ENCODE results near the gene ATP2B2. TPM values are rescaled to one million over a fixed set of nuclear protein-coding genes. Genes with fewer than 3 reads are reported as not detected.

ATP2B2 gene
- total RNA-seq, 1 experiment from 2014 or later, result not detected

DNA sequence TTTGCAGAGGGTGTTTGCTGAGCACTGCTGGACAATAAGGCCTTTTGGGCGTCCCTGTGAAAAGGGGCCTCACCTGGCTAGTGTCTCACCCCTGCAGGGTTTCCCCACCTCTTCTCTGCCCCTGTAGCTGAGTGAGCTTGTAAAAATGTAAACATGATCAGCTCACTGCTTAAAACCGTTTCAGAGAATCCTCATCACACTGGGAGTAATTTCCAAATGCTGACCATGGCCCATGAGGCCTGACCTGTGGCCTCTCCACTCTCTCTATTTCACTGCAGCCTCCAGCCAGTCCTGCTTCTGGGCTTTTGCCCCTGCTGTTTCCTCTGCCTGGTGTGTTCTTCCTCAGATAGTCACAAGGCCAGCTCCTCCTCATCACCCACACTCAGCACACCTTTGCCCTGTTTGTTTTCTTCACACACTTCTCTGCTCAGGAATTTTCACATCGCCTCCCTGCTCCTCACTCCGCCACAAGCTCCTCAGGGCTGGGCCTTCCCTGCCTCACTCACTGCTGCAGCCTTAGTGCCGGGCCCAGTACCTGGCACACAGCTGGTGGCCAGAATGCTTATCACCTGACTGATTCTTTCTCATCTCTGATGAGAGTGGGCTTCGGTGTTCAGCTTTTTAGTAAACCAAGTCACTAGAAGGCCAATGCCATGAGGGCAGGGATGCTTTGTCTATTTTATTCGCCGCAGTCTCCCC, 105.2 kb downstream of the ATP2B2 start:
- intact Hi-C loops (cut with micrococcal nuclease), result no loop called here
- H3K27me3 ChIP-seq (ENCODE audit: insufficient read depth, low read length), result no peaks in the 10 kb centered on the region
- POLR2A ChIA-PET, result no interaction called here
- CTCF ChIA-PET, result no interaction called here
- no peak for DNase-seq (ENCODE audit: low read depth, low spot score)
- no peaks in the 10 kb centered on the region for H3K36me3 ChIP-seq (ENCODE audit: control insufficient read depth in 1 of 2, insufficient read depth in 2 of 2, low read length in 2 of 2)
- no peaks in the 10 kb centered on the region for H3K79me2 ChIP-seq (ENCODE audit: insufficient read depth, low read length)
- no peaks in the 10 kb centered on the region for H3K9me3 ChIP-seq (ENCODE audit: control insufficient read depth in 1 of 2, insufficient read depth in 1 of 2, low read depth in 1 of 2, low read length in 2 of 2)
- H3K4me1 ChIP-seq (ENCODE audit: control insufficient read depth in 1 of 2, insufficient read depth in 2 of 2, low read length in 2 of 2), result no peaks in the 10 kb centered on the region
- RAD21 ChIA-PET (ENCODE audit: low non-redundant PET in 1 of 2, low total read pairs in 2 of 2, uncharacterized antibody in 2 of 2, unreplicated experiment in 2 of 2), result no interaction called here
- no peak for ATAC-seq
- no peak overlapping the region for H2AFZ ChIP-seq (ENCODE audit: low read depth, low read length, poor library complexity, severe bottlenecking)
- H3K4me2 ChIP-seq (ENCODE audit: low read length), result no peak overlapping the region
- no TSS peak for BruUV-seq (replicated peaks)
- TF ChIP-seq EGR1 (IDR thresholded peaks at IDR 0.05; ENCODE audit: low read depth), result no peak
- no peak for TF ChIP-seq TCF7L2 (IDR thresholded peaks at IDR 0.05; ENCODE audit: borderline replicate concordance, extremely low read depth, insufficient read depth, insufficient read length)
- TF ChIP-seq SP1 (IDR thresholded peaks at IDR 0.05; ENCODE audit: low read depth), result no peak
- TF ChIP-seq, protein P1, sequence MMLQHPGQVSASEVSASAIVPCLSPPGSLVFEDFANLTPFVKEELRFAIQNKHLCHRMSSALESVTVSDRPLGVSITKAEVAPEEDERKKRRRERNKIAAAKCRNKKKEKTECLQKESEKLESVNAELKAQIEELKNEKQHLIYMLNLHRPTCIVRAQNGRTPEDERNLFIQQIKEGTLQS (IDR thresholded peaks at IDR 0.05), result no peak
- TF ChIP-seq CEBPB (IDR thresholded peaks at IDR 0.05; ENCODE audit: low read depth), result no peak
- no peak for TF ChIP-seq ELF1 (IDR thresholded peaks at IDR 0.05; ENCODE audit: borderline replicate concordance, low read depth)
- TF ChIP-seq, protein P2, sequence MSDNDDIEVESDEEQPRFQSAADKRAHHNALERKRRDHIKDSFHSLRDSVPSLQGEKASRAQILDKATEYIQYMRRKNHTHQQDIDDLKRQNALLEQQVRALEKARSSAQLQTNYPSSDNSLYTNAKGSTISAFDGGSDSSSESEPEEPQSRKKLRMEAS (IDR thresholded peaks at IDR 0.05), result no peak
- no peak overlapping the region for H3K9ac ChIP-seq (ENCODE audit: low read length)
- no peak overlapping the region for H3K4me3 ChIP-seq (replicated peaks in 1 of 2; ENCODE audit: low read depth in 1 of 2, low read length in 2 of 2)
- H3K27ac ChIP-seq (ENCODE audit: low read depth, low read length), result no peak overlapping the region
- no peaks in the 10 kb centered on the region for H4K20me1 ChIP-seq (ENCODE audit: insufficient read depth)
- no peaks in the 10 kb centered on the region for H3K9me2 ChIP-seq (ENCODE audit: insufficient read depth)

DNA sequence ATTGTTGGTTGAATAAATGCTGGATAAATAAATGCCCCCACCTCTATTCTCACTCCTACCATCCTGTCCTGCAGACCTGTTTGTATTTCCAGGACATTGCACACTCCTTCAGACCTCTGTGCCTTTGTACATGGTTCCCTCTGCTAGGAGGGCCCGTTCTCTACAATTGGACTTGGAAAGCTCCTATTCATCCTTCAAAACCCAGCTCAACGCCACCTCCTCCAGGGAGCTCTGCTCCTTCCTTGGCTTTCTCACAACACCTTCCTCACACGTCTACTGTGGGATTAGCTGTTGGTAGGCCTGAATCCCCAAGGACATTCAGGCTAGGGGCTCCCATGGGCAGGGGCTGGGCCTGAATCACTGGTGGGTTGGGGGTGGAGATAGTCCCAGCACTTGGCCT, 105.8 kb downstream of the ATP2B2 start:
- DNase-seq (ENCODE audit: low read depth, low spot score), result no peak
- H3K9ac ChIP-seq (ENCODE audit: low read length), result no peak overlapping the region
- CTCF ChIA-PET, result no interaction called here
- ATAC-seq, result no peak
- no peaks in the 10 kb centered on the region for H3K4me1 ChIP-seq (ENCODE audit: control insufficient read depth in 1 of 2, insufficient read depth in 2 of 2, low read length in 2 of 2)
- no peaks in the 10 kb centered on the region for H3K9me2 ChIP-seq (ENCODE audit: insufficient read depth)
- H3K79me2 ChIP-seq (ENCODE audit: insufficient read depth, low read length), result no peaks in the 10 kb centered on the region
- no peaks in the 10 kb centered on the region for H3K9me3 ChIP-seq (ENCODE audit: control insufficient read depth in 1 of 2, insufficient read depth in 1 of 2, low read depth in 1 of 2, low read length in 2 of 2)
- TF ChIP-seq EZH2 (IDR thresholded peaks at IDR 0.05) (no peak), POLR2AphosphoS5 (IDR thresholded peaks at IDR 0.05; ENCODE audit: low read depth, low read length) (no peak), POLR2A (IDR thresholded peaks at IDR 0.05; ENCODE audit: borderline replicate concordance, extremely low read depth, insufficient read depth, insufficient read length) (no peak), ZNF274 (IDR thresholded peaks at IDR 0.05; ENCODE audit: low read depth, low read length) (no peak), FOSL1 (IDR thresholded peaks at IDR 0.05; ENCODE audit: low read depth) (no peak), SRF (IDR thresholded peaks at IDR 0.05; ENCODE audit: low read depth) (no peak), YY1 (IDR thresholded peaks at IDR 0.05; ENCODE audit: extremely low read depth, insufficient replicate concordance, low read depth, low read length) (no peak), TCF7L2 (IDR thresholded peaks at IDR 0.05; ENCODE audit: borderline replicate concordance, extremely low read depth, insufficient read depth, insufficient read length) (no peak), RAD21 (IDR thresholded peaks at IDR 0.05; ENCODE audit: low read depth) (no peak), JUND (IDR thresholded peaks at IDR 0.05) (no peak)
- TF ChIP-seq, protein P1 (IDR thresholded peaks at IDR 0.05), result no peak
- POLR2A ChIA-PET, result no interaction called here
- RAD21 ChIA-PET (ENCODE audit: low non-redundant PET in 1 of 2, low total read pairs in 2 of 2, uncharacterized antibody in 2 of 2, unreplicated experiment in 2 of 2), result no interaction called here
- H3K4me3 ChIP-seq (replicated peaks in 1 of 2; ENCODE audit: low read depth in 1 of 2, low read length in 2 of 2), result no peak overlapping the region
- no peaks in the 10 kb centered on the region for H3K36me3 ChIP-seq (ENCODE audit: control insufficient read depth in 1 of 2, insufficient read depth in 2 of 2, low read length in 2 of 2)
- no peak overlapping the region for H3K27ac ChIP-seq (ENCODE audit: low read depth, low read length)
- no peak overlapping the region for H3K4me2 ChIP-seq (ENCODE audit: low read length)
- no peak overlapping the region for H2AFZ ChIP-seq (ENCODE audit: low read depth, low read length, poor library complexity, severe bottlenecking)
- H3K27me3 ChIP-seq (ENCODE audit: insufficient read depth, low read length), result no peaks in the 10 kb centered on the region
- intact Hi-C loops (cut with micrococcal nuclease), result no loop called here
- H4K20me1 ChIP-seq (ENCODE audit: insufficient read depth), result no peaks in the 10 kb centered on the region
- BruUV-seq (replicated peaks), result no TSS peak

All from HCT116 (cell line).